HG03175 (cell line): Measurements from ENCODE around the gene CDH9.
"Not testable (repeated sequence)": the region's sequence is repeated elsewhere in the genome, so short reads cannot be mapped to it uniquely, and the experiment has no call there.

Experiments
- ATAC-seq: cut with Tn5 transposase; IDR thresholded peaks from one replicate; pipeline ENCODE4 v1.9.1; 2021; ENCODE audit warnings: mild to moderate bottlenecking, moderate library complexity; ENCODE audit not compliant: unreplicated experiment

CDH9 gene

GRCh38 chr5:26959290-26959689 lies 79.1 kb downstream of the CDH9 start:
- no peak for ATAC-seq

- no peak for ATAC-seq
Observed at GRCh38 chr5:26955161-26955560, 83.2 kb downstream of the CDH9 start.

- ATAC-seq, result no peak
Observed at GRCh38 chr5:26948921-26949320, 89.5 kb downstream of the CDH9 start.

GRCh38 chr5:26945901-26946300 lies 92.5 kb downstream of the CDH9 start:
- no peak for ATAC-seq

- ATAC-seq, result no peak
Observed at GRCh38 chr5:26942481-26942880, 95.9 kb downstream of the CDH9 start.

- ATAC-seq, result no peak
Observed at GRCh38 chr5:26940994-26941393, 97.4 kb downstream of the CDH9 start.

- ATAC-seq, result no peak
Observed at GRCh38 chr5:26932238-26932637, 106.1 kb downstream of the CDH9 start.

- ATAC-seq, result no peak
Observed at GRCh38 chr5:26921439-26921838, 116.9 kb downstream of the CDH9 start.

GRCh38 chr5:26903469-26903868 lies 134.9 kb downstream of the CDH9 start:
- no peak for ATAC-seq

GRCh38 chr5:26894719-26895263 lies 143.6 kb downstream of the CDH9 start:
- ATAC-seq, result no peak

- ATAC-seq, result no peak
Observed at GRCh38 chr5:26893078-26893477, 145.3 kb downstream of the CDH9 start.

GRCh38 chr5:26889815-26890214 lies 148.6 kb downstream of the CDH9 start:
- ATAC-seq, result no peak

- no peak for ATAC-seq
Observed at GRCh38 chr5:26884481-26884880, 153.9 kb downstream of the CDH9 start.

- no peak for ATAC-seq
Observed at GRCh38 chr5:26883375-26883774, 155.0 kb downstream of the CDH9 start.

- no peak for ATAC-seq
Observed at GRCh38 chr5:26881901-26882300, 156.5 kb downstream of the CDH9 start.

- ATAC-seq, result no peak
Observed at GRCh38 chr5:26877154-26877553, 161.2 kb downstream of the CDH9 start.

GRCh38 chr5:26872337-26872736 lies 166.0 kb downstream of the CDH9 start:
- ATAC-seq, result no peak

GRCh38 chr5:26869781-26870180 lies 168.6 kb downstream of the CDH9 start:
- no peak for ATAC-seq

- ATAC-seq, result no peak
Observed at GRCh38 chr5:26868504-26868903, 169.9 kb downstream of the CDH9 start.

GRCh38 chr5:26864061-26864460 lies 174.3 kb downstream of the CDH9 start:
- ATAC-seq, result no peak

- ATAC-seq, result no peak
Observed at GRCh38 chr5:26856238-26856637, 182.1 kb downstream of the CDH9 start.

GRCh38 chr5:26852450-26852849 lies 185.9 kb downstream of the CDH9 start:
- ATAC-seq, result not testable (repeated sequence)

GRCh38 chr5:26847041-26847736 lies 191.2 kb downstream of the CDH9 start:
- no peak for ATAC-seq
